ENCODE measurements around the gene SF1. TPM values are rescaled to one million over a fixed set of nuclear protein-coding genes. Genes with fewer than 3 reads are reported as not detected.
A peak's percentile ranks its signal among the peaks of the same experiment; 100 is the strongest.

The SF1 gene
- total RNA-seq, 2 donors from 2014 or later: 331 to 399 TPM

- 44 to 51% methylated on average over 9 to 13 of the region's 17 CpGs for WGBS, 2 experiments (ENCODE audit: insufficient coverage in 1 of 2, insufficient read length in 1 of 2)
- DNase-seq: no peak
- peak overlapping the region; percentile 67 for H3K27ac Mint-ChIP-seq
Measured at GRCh38 chr11:64810891-64811272, 32.5 kb upstream of the SF1 start.

GRCh38 chr11:64810271-64810890 lies 32.0 kb upstream of the SF1 start, which contains the start of gene MEN1:
Gene MEN1, minus strand, starts transcription at chr11:64810551. Its CDS starts 442 bp downstream, at chr11:64810109.
- no peaks in the 10 kb centered on the region for H3K9me3 ChIP-seq (ENCODE audit: control insufficient read depth, low read length)
- H3K27me3 ChIP-seq (ENCODE audit: control insufficient read depth, insufficient read depth, low read length, poor library complexity, severe bottlenecking): no peaks in the 10 kb centered on the region
- H3K4me1 ChIP-seq (ENCODE audit: control insufficient read depth, insufficient read depth, low read length): peaks cover 5% of the 10 kb centered on the region
- H3K27me3 Mint-ChIP-seq (ENCODE audit: insufficient read depth): no peaks in the 10 kb centered on the region
- H3K36me3 Mint-ChIP-seq (ENCODE audit: low read depth): peaks cover 20% of the 10 kb centered on the region
- H3K4me3 Mint-ChIP-seq: peak within 1 kb of the TSS; percentile 89
- TF ChIP-seq CTCF (conservative IDR thresholded peaks at IDR 0.05): no peak
- H3K27ac ChIP-seq (ENCODE audit: low read depth, low read length): no peak within 1 kb of the TSS
- H3K4me3 ChIP-seq (ENCODE audit: low read length): peak within 1 kb of the TSS; percentile 89
- peak; percentile 99 for DNase-seq
- no peaks in the 10 kb centered on the region for H3K9me3 Mint-ChIP-seq
- WGBS, 2 experiments (ENCODE audit: insufficient coverage in 1 of 2, insufficient read length in 1 of 2): 0% methylated on average over 24 to 46 of the region's 46 CpGs
- peak within 1 kb of the TSS; percentile 47 for H3K9ac ChIP-seq (ENCODE audit: extremely low read depth, low read length, poor library complexity, severe bottlenecking)
- peak within 1 kb of the TSS; percentile 94 for H3K27ac Mint-ChIP-seq
- H3K4me1 Mint-ChIP-seq: no peaks in the 10 kb centered on the region
- H3K36me3 ChIP-seq (ENCODE audit: control insufficient read depth, insufficient read depth, low read length): peaks cover 18% of the 10 kb centered on the region

More at GRCh38 chr11:64810891-64811272, 32.5 kb upstream of the SF1 start:
- H3K36me3 Mint-ChIP-seq (ENCODE audit: low read depth): peaks cover 15% of the 10 kb centered on the region
- no peaks in the 10 kb centered on the region for H3K27me3 Mint-ChIP-seq (ENCODE audit: insufficient read depth)
- Histone ChIP-seq H3K9ac (ENCODE audit: extremely low read depth, low read length, poor library complexity, severe bottlenecking) (no peak overlapping the region), H3K4me3 (ENCODE audit: low read length) (peak overlapping the region; percentile 89), H3K9me3 (ENCODE audit: control insufficient read depth, low read length) (no peaks in the 10 kb centered on the region), H3K27me3 (ENCODE audit: control insufficient read depth, insufficient read depth, low read length, poor library complexity, severe bottlenecking) (no peaks in the 10 kb centered on the region), H3K27ac (ENCODE audit: low read depth, low read length) (no peak overlapping the region), H3K36me3 (ENCODE audit: control insufficient read depth, insufficient read depth, low read length) (peaks cover 13% of the 10 kb centered on the region), H3K4me1 (ENCODE audit: control insufficient read depth, insufficient read depth, low read length) (peaks cover 5% of the 10 kb centered on the region)
- H3K4me3 Mint-ChIP-seq: peak overlapping the region; percentile 89
- H3K4me1 Mint-ChIP-seq: peaks cover 2% of the 10 kb centered on the region
- no peaks in the 10 kb centered on the region for H3K9me3 Mint-ChIP-seq
- no peak for TF ChIP-seq CTCF (conservative IDR thresholded peaks at IDR 0.05)

- Histone ChIP-seq H3K9ac (ENCODE audit: extremely low read depth, low read length, poor library complexity, severe bottlenecking) (no peak overlapping the region), H3K36me3 (ENCODE audit: control insufficient read depth, insufficient read depth, low read length) (peaks cover 23% of the 10 kb centered on the region), H3K27ac (ENCODE audit: low read depth, low read length) (no peak overlapping the region), H3K27me3 (ENCODE audit: control insufficient read depth, insufficient read depth, low read length, poor library complexity, severe bottlenecking) (no peaks in the 10 kb centered on the region), H3K9me3 (ENCODE audit: control insufficient read depth, low read length) (no peaks in the 10 kb centered on the region), H3K4me3 (ENCODE audit: low read length) (peak overlapping the region; percentile 89), H3K4me1 (ENCODE audit: control insufficient read depth, insufficient read depth, low read length) (peaks cover 5% of the 10 kb centered on the region)
- peak; percentile 89 for DNase-seq
- H3K27ac Mint-ChIP-seq: peak overlapping the region; percentile 94
- no peaks in the 10 kb centered on the region for H3K9me3 Mint-ChIP-seq
- peaks cover 21% of the 10 kb centered on the region for H3K36me3 Mint-ChIP-seq (ENCODE audit: low read depth)
- TF ChIP-seq CTCF (conservative IDR thresholded peaks at IDR 0.05): no peak
- peak overlapping the region; percentile 89 for H3K4me3 Mint-ChIP-seq
- H3K4me1 Mint-ChIP-seq: no peaks in the 10 kb centered on the region
- WGBS, 2 experiments (ENCODE audit: insufficient coverage in 1 of 2, insufficient read length in 1 of 2): 2 to 10% methylated on average over 18 to 44 of the region's 44 CpGs
- no peaks in the 10 kb centered on the region for H3K27me3 Mint-ChIP-seq (ENCODE audit: insufficient read depth)
Measured at GRCh38 chr11:64809781-64810241, 31.5 kb upstream of the SF1 start.

All from endodermal cell (in vitro differentiated cells).